ENCODE results near the gene OR2A2. TPM values are rescaled to one million over a fixed set of nuclear protein-coding genes. Genes with fewer than 3 reads are reported as not detected.
"Not testable (repeated sequence)": the region's sequence is repeated elsewhere in the genome, so short reads cannot be mapped to it uniquely, and the experiment has no call there.

OR2A2 gene
- not detected in 2 replicates for total RNA-seq (2014; rRNA removed; shearing (Covaris generic))

- DNase-seq (ENCODE audit: low read depth) = no peak
Measured at GRCh38 chr7:144109283-144109682, at the start of gene OR2A2. Gene OR2A2 (plus strand): TSS chr7:144109583. CDS start chr7:144109583, 0 bp downstream.

GRCh38 chr7:144063710-144064109 lies 45.7 kb upstream of the OR2A2 start:
- DNase-seq (ENCODE audit: low read depth) = no peak

- no peak for DNase-seq (ENCODE audit: low read depth)
Measured at GRCh38 chr7:144069511-144069910, 39.9 kb upstream of the OR2A2 start, which contains the start of gene OR2A25. Gene OR2A25 (plus strand): TSS chr7:144069811. CDS start chr7:144074220, 4,409 bp downstream.

- DNase-seq (ENCODE audit: low read depth) = no peak
Measured at GRCh38 chr7:144069953-144070352, 39.4 kb upstream of the OR2A2 start.

GRCh38 chr7:144074374-144074773 lies 35.0 kb upstream of the OR2A2 start:
- DNase-seq (ENCODE audit: low read depth) = no peak

GRCh38 chr7:144085978-144086377 lies 23.4 kb upstream of the OR2A2 start, which contains the start of gene OR2A12:
Gene OR2A12 (plus strand): TSS chr7:144086278. CDS start chr7:144095108, 8,830 bp downstream.
- DNase-seq (ENCODE audit: low read depth) = no peak

- DNase-seq (ENCODE audit: low read depth) = no peak
Measured at GRCh38 chr7:144086730-144087129, 22.7 kb upstream of the OR2A2 start.

- DNase-seq (ENCODE audit: low read depth) = no peak
Measured at GRCh38 chr7:144087230-144087629, 22.2 kb upstream of the OR2A2 start.

- no peak for DNase-seq (ENCODE audit: low read depth)
Measured at GRCh38 chr7:144090667-144091066, 18.7 kb upstream of the OR2A2 start.

GRCh38 chr7:144098776-144099175 lies 10.6 kb upstream of the OR2A2 start:
- DNase-seq (ENCODE audit: low read depth) = no peak

GRCh38 chr7:144100607-144101006 lies 8.8 kb upstream of the OR2A2 start:
- DNase-seq (ENCODE audit: low read depth) = no peak

- DNase-seq (ENCODE audit: low read depth) = no peak
Measured at GRCh38 chr7:144102041-144102440, 7.3 kb upstream of the OR2A2 start.

GRCh38 chr7:144105211-144105610 lies 4.2 kb upstream of the OR2A2 start:
- DNase-seq (ENCODE audit: low read depth) = no peak

- no peak for DNase-seq (ENCODE audit: low read depth)
Measured at GRCh38 chr7:144110272-144110671, 889 bp downstream of the OR2A2 start.

- no peak for DNase-seq (ENCODE audit: low read depth)
Measured at GRCh38 chr7:144113651-144114050, 4.3 kb downstream of the OR2A2 start.

GRCh38 chr7:144118341-144118740 lies 9.0 kb downstream of the OR2A2 start:
- no peak for DNase-seq (ENCODE audit: low read depth)

- DNase-seq (ENCODE audit: low read depth) = no peak
Measured at GRCh38 chr7:144122876-144123275, 13.5 kb downstream of the OR2A2 start, which contains the start of gene OR2A14. Gene OR2A14 (plus strand): TSS chr7:144123176. CDS start chr7:144129113, 5,937 bp downstream.

- peak; percentile 70 for DNase-seq (ENCODE audit: low read depth)
Measured at GRCh38 chr7:144127714-144128334, 18.4 kb downstream of the OR2A2 start.

- DNase-seq (ENCODE audit: low read depth) = not testable (repeated sequence)
Measured at GRCh38 chr7:144129601-144130000, 20.2 kb downstream of the OR2A2 start.

- no peak for DNase-seq (ENCODE audit: low read depth)
Measured at GRCh38 chr7:144130730-144131129, 21.3 kb downstream of the OR2A2 start.

- DNase-seq (ENCODE audit: low read depth) = no peak
Measured at GRCh38 chr7:144132262-144132661, 22.9 kb downstream of the OR2A2 start.

- DNase-seq (ENCODE audit: low read depth) = no peak
Measured at GRCh38 chr7:144133307-144133706, 23.9 kb downstream of the OR2A2 start.

- DNase-seq (ENCODE audit: low read depth) = no peak
Measured at GRCh38 chr7:144134116-144134515, 24.7 kb downstream of the OR2A2 start.

- DNase-seq (ENCODE audit: low read depth) = no peak
Measured at GRCh38 chr7:144137501-144137900, 28.1 kb downstream of the OR2A2 start.

Data from RPMI7951 (cell line).